Large intestine (tissue), 3 donors: ENCODE data around the gene ATP9B. TPM values are rescaled to one million over a fixed set of nuclear protein-coding genes. Genes with fewer than 3 reads are reported as not detected.

Experiments used
- DNase-seq, 2 donors: peaks; one replicate each; pipeline versions ENCODE4 v3.0.0 to v3.0.0-alpha.2; 2013
- H3K27ac ChIP-seq: one replicate; pipeline ENCODE4 v1.5.1; 2013; ENCODE audit warnings: low read length
- H3K27me3 ChIP-seq: 2 replicates; pipeline ENCODE4 v1.6.1; 2013; ENCODE audit warnings: low read length; ENCODE audit not compliant: control insufficient read depth, insufficient read depth
- H3K36me3 ChIP-seq: 2 replicates; pipeline ENCODE4 v1.6.1; 2013; ENCODE audit warnings: low read length; ENCODE audit not compliant: control insufficient read depth, insufficient read depth
- H3K4me1 ChIP-seq: one replicate; pipeline ENCODE4 v1.6.1; 2013; ENCODE audit warnings: low read length; ENCODE audit not compliant: control insufficient read depth, insufficient read depth
- H3K4me3 ChIP-seq: one replicate; pipeline ENCODE4 v1.5.1; 2013; ENCODE audit warnings: low read length
- H3K9me3 ChIP-seq: one replicate; pipeline ENCODE4 v1.6.1; 2013; ENCODE audit warnings: mild to moderate bottlenecking, low read depth, low read length, moderate library complexity; ENCODE audit not compliant: control insufficient read depth
- WGBS: methylation state at CpG from one replicate; pipeline ENCODE4 v1.1.5; 2013; ENCODE audit warnings: low lambda C conversion rate; ENCODE audit not compliant: insufficient coverage; 5-methylcytosine and 5-hydroxymethylcytosine counted together
- polyA plus RNA-seq: library from polyadenylated mRNA; unstranded; fragments of 120-200 nt; gene quantifications from one replicate; pipeline ENCODE4 v1.2.1, GENCODE V29; 2013

Gene ATP9B
- polyA plus RNA-seq, 1 donor, result 19.9 TPM

GRCh38 chr18:79208906-79209305 is 139.7 kb downstream of the ATP9B start:
- H3K4me1 ChIP-seq, result no peaks in the 10 kb centered on the region
- H3K36me3 ChIP-seq, result peaks cover 16% of the 10 kb centered on the region
- no peak overlapping the region for H3K4me3 ChIP-seq
- H3K27me3 ChIP-seq, result no peaks in the 10 kb centered on the region
- no CpG with 5 or more reads among the region's 5 CpGs for WGBS
- no peaks in the 10 kb centered on the region for H3K9me3 ChIP-seq
- no peak overlapping the region for H3K27ac ChIP-seq
- no peak for DNase-seq

DNA sequence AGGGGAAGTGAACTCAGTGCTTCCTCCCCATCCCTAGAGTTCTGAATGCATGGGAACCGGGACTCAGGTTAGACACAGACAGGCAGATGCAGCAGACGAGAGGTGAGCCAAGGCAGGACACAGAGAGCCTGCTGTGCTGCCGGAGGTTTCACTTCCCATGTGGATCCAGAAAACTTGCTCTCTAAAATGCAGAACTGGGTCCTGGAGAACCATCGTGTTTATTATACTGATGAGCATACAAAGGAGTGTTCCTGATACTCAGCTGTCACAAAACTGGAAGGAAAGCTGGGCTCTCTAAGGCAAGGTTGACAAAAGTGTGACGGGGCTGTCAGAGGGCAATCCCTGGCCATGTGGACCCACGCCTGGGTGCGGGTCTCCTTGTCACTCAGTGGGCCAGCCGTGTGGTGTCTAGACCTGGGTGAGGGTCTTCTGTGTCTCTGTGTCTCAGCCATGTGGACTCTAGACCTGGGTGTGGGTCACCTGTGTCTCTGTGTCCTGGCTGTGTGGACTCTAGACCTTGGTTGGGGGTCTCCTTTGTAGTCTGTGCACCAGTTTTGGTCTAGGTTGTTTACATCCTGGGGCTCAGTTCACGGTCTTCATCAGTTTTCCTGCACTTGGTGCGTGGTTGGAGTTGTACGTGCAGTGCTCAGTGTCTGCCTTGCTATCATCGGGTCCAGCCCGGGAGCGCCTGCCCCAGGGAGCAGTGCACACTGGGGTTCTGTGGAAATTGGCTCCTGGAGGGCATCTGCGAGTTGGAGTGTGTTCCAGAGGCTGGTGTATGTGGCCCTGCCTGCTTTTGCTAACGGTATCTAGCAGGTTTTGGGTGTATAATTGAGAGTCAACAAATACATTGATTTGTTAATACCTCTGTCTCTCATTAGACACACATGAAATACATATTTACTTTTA is 141.1 kb downstream of the ATP9B start:
- no peak overlapping the region for H3K4me3 ChIP-seq
- 71% methylated on average over 1 of the region's 16 CpGs for WGBS
- no peak overlapping the region for H3K27ac ChIP-seq
- DNase-seq, result no peak
- no peaks in the 10 kb centered on the region for H3K9me3 ChIP-seq
- H3K36me3 ChIP-seq, result peaks cover 16% of the 10 kb centered on the region
- H3K4me1 ChIP-seq, result no peaks in the 10 kb centered on the region
- no peaks in the 10 kb centered on the region for H3K27me3 ChIP-seq

DNA sequence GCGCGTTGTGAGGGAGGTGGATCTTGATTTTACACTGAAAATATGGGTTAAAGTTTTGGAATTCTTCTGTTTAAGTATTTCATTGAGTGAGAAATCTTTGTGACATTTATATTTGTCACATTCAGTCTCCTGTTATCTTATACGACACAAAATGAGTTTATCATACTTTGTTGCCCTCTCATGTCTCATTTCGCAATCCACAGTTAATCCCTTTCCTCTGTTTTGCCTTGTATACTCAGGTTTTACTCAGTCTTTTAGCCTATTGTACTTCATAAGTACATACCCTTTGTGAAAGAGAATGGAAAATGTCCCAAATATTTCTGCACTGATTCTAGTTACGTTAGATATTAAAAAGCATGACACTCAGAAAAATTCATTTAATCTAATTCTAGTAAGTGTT is 142.7 kb downstream of the ATP9B start:
- Histone ChIP-seq H3K4me3 (no peak overlapping the region), H3K9me3 (no peaks in the 10 kb centered on the region), H3K27ac (no peak overlapping the region), H3K36me3 (peaks cover 15% of the 10 kb centered on the region), H3K4me1 (no peaks in the 10 kb centered on the region), H3K27me3 (no peaks in the 10 kb centered on the region)
- 80% methylated on average over 2 of the region's 5 CpGs for WGBS
- DNase-seq, result no peak

- peaks cover 7% of the 10 kb centered on the region for H3K36me3 ChIP-seq
- H3K27ac ChIP-seq, result no peak overlapping the region
- H3K4me3 ChIP-seq, result no peak overlapping the region
- 87% methylated on average over 3 of the region's 3 CpGs for WGBS
- H3K4me1 ChIP-seq, result no peaks in the 10 kb centered on the region
- DNase-seq, result no peak
- no peaks in the 10 kb centered on the region for H3K27me3 ChIP-seq
- no peaks in the 10 kb centered on the region for H3K9me3 ChIP-seq
Observed at GRCh38 chr18:79214056-79214455, 144.9 kb downstream of the ATP9B start.

DNA sequence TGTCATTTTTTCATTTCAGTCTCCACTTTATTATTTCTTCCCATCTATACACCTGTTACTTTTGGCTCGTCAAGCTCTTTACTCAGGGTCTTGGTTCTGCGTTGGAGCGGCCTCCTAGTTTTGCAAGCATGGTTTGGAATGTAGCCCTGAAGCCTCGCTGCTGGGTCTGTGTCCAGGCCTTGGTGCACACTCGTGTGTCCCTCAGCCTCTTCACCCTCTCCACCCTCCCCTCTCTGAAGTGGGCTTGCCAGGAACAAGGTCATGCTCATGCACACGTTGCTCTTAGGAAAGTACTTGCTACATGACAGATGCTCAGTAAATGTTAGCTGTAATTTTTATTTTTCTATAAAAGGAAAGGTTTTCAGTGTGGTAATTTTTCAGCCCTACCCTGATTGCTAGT is 147.0 kb downstream of the ATP9B start:
- no peak overlapping the region for H3K4me3 ChIP-seq
- no peak for DNase-seq
- no peak overlapping the region for H3K27ac ChIP-seq
- no peaks in the 10 kb centered on the region for H3K4me1 ChIP-seq
- H3K36me3 ChIP-seq, result peaks cover 5% of the 10 kb centered on the region
- H3K9me3 ChIP-seq, result no peaks in the 10 kb centered on the region
- 82% methylated on average over 3 of the region's 6 CpGs for WGBS
- H3K27me3 ChIP-seq, result no peaks in the 10 kb centered on the region

DNA sequence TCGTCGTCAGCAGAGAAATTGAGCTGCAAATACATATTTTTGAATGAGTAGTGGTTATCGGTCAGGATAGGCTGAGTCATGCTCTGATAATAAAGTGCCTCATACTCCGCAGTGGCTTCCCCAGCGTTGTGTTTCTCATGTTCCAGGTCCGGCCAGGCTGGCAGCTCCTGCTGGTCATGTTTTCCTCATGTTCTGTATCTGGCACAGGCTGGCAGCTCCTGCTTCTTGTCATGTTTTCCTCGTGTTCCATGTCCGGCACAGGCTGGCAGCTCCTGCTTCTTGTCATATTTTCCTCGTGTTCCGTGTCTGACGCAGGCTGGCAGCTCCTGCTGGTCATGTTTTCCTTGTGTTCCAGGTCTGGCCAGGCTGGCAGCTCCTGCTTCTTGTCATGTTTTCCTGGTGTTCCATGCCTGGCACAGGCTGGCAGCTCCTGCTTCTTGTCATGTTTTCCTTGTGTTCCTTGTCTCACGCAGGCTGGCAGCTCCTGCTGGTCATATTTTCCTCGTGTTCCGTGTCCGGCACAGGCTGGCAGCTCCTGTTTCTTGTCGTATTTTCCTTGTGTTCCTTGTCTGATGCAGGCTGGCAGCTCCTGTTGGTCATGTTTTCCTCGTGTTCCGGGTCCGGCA is 148.9 kb downstream of the ATP9B start:
- WGBS, result 81% methylated on average over 3 of the region's 19 CpGs
- Histone ChIP-seq H3K4me3 (no peak overlapping the region), H3K4me1 (no peaks in the 10 kb centered on the region), H3K27ac (no peak overlapping the region), H3K36me3 (peaks cover 5% of the 10 kb centered on the region), H3K27me3 (no peaks in the 10 kb centered on the region), H3K9me3 (no peaks in the 10 kb centered on the region)
- DNase-seq, result no peak

- Histone ChIP-seq H3K36me3 (peaks cover 5% of the 10 kb centered on the region), H3K4me3 (no peak overlapping the region), H3K9me3 (no peaks in the 10 kb centered on the region), H3K4me1 (no peaks in the 10 kb centered on the region), H3K27ac (no peak overlapping the region), H3K27me3 (no peaks in the 10 kb centered on the region)
- DNase-seq, result no peak
- 86% methylated on average over 4 of the region's 10 CpGs for WGBS
Observed at GRCh38 chr18:79218605-79219190, 149.5 kb downstream of the ATP9B start.

DNA sequence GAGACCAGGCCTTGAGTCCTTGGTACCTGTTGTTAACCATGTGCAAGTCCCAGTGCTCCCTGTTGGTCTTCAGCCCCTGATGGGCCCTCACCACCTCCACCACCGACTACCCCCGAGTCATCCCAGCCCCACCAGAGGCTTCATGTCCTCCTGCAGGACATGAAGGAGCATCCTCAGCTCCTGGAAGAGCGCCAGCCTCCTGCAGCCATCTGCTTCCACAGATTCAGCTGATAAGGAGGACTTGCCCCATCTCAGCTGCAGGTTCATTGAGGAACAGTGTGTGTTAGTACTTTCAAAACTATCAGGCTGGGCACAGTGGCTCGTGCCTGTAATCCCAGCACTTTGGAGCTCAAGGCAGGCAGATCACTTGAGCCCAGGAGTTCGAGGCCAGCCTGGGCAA is 151.9 kb downstream of the ATP9B start:
- WGBS, result no CpG with 5 or more reads among the region's 5 CpGs
- no peaks in the 10 kb centered on the region for H3K9me3 ChIP-seq
- DNase-seq, result no peak
- peaks cover 4% of the 10 kb centered on the region for H3K36me3 ChIP-seq
- H3K4me1 ChIP-seq, result no peaks in the 10 kb centered on the region
- no peaks in the 10 kb centered on the region for H3K27me3 ChIP-seq
- H3K27ac ChIP-seq, result no peak overlapping the region
- H3K4me3 ChIP-seq, result no peak overlapping the region

DNA sequence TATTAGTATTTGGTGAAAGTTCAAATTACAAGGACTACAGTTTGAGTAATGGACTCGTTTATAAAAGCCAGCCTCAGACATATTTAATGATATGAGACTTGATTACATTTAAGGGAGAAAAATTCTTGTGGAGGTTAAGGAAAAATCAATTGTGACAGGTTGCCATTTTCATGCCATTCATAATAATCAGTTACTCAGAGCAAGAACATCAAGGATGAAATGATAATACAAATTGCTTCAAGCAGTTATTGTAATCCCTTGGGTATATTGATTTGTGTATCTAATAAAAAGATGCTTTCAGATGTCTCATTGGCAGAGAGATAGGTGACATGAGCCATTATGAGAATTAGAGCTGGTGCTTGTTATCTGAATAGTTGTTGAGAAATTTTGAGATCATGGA is 153.6 kb downstream of the ATP9B start:
- WGBS, result 100% methylated on average over 1 of the region's 1 CpG
- peaks cover 6% of the 10 kb centered on the region for H3K36me3 ChIP-seq
- H3K4me1 ChIP-seq, result no peaks in the 10 kb centered on the region
- no peaks in the 10 kb centered on the region for H3K27me3 ChIP-seq
- no peak overlapping the region for H3K27ac ChIP-seq
- DNase-seq, result no peak
- H3K9me3 ChIP-seq, result no peaks in the 10 kb centered on the region
- H3K4me3 ChIP-seq, result no peak overlapping the region

DNA sequence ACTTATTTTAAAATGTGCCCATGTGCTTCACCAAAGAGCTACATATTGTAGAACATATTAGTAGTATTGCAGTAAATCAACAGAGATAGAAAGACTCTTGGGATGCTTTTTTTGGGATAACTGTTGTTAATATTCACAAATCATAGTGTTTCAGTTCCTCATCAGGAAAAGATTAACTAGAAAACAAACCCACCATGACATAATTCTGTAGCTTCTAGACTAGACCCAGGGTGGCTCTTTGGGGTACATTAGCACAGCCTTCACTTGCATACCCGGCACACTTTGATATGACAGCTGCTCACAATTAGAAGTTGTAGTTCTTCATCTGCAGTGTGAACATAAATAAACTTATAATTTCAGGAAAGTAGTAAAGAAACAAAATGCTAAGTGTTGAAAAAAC is 154.2 kb downstream of the ATP9B start:
- no peaks in the 10 kb centered on the region for H3K4me1 ChIP-seq
- no peak for DNase-seq
- no peaks in the 10 kb centered on the region for H3K9me3 ChIP-seq
- H3K27me3 ChIP-seq, result no peaks in the 10 kb centered on the region
- H3K27ac ChIP-seq, result no peak overlapping the region
- peaks cover 5% of the 10 kb centered on the region for H3K36me3 ChIP-seq
- 80% methylated on average over 1 of the region's 1 CpG for WGBS
- no peak overlapping the region for H3K4me3 ChIP-seq
